HCEC 1CT (cell line): Measurements from ENCODE around the gene LRRC14B.

Experiments used
- DNase-seq: peaks from one replicate; pipeline ENCODE4 v3.0.0-alpha.2; 2017

LRRC14B gene

GRCh38 chr5:194102-194501 is 2.8 kb downstream of the LRRC14B start:
- no peak for DNase-seq

- DNase-seq, result no peak
Observed at GRCh38 chr5:194603-195209, 3.4 kb downstream of the LRRC14B start.

GRCh38 chr5:195401-196160 is 4.3 kb downstream of the LRRC14B start:
- DNase-seq, result no peak

- no peak for DNase-seq
Observed at GRCh38 chr5:196350-196749, 5.1 kb downstream of the LRRC14B start.

GRCh38 chr5:197031-197430 is 5.7 kb downstream of the LRRC14B start:
- peak; percentile 23 for DNase-seq

GRCh38 chr5:197892-198489 is 6.7 kb downstream of the LRRC14B start:
- DNase-seq, result no peak

GRCh38 chr5:198516-199196 is 7.4 kb downstream of the LRRC14B start:
- no peak for DNase-seq

- no peak for DNase-seq
Observed at GRCh38 chr5:199197-199949, 8.1 kb downstream of the LRRC14B start.

- DNase-seq, result no peak
Observed at GRCh38 chr5:199950-200645, 8.8 kb downstream of the LRRC14B start.

- no peak for DNase-seq
Observed at GRCh38 chr5:200985-201384, 9.7 kb downstream of the LRRC14B start.

GRCh38 chr5:201672-202071 is 10.4 kb downstream of the LRRC14B start:
- no peak for DNase-seq

GRCh38 chr5:203246-203930 is 12.1 kb downstream of the LRRC14B start:
- DNase-seq, result no peak

GRCh38 chr5:204001-204400 is 12.7 kb downstream of the LRRC14B start:
- DNase-seq, result no peak

- DNase-seq, result no peak
Observed at GRCh38 chr5:204462-204861, 13.2 kb downstream of the LRRC14B start.

GRCh38 chr5:204966-205670 is 13.8 kb downstream of the LRRC14B start:
- no peak for DNase-seq

GRCh38 chr5:206406-206805 is 15.1 kb downstream of the LRRC14B start:
- DNase-seq, result no peak

- DNase-seq, result no peak
Observed at GRCh38 chr5:206927-207536, 15.7 kb downstream of the LRRC14B start.

- no peak for DNase-seq
Observed at GRCh38 chr5:207599-207998, 16.3 kb downstream of the LRRC14B start.

GRCh38 chr5:208449-209114 is 17.3 kb downstream of the LRRC14B start:
- no peak for DNase-seq

GRCh38 chr5:213803-214395 is 22.6 kb downstream of the LRRC14B start:
- DNase-seq, result no peak
